ENCODE data around the gene VTN.

- TF ChIP-seq, protein P1, sequence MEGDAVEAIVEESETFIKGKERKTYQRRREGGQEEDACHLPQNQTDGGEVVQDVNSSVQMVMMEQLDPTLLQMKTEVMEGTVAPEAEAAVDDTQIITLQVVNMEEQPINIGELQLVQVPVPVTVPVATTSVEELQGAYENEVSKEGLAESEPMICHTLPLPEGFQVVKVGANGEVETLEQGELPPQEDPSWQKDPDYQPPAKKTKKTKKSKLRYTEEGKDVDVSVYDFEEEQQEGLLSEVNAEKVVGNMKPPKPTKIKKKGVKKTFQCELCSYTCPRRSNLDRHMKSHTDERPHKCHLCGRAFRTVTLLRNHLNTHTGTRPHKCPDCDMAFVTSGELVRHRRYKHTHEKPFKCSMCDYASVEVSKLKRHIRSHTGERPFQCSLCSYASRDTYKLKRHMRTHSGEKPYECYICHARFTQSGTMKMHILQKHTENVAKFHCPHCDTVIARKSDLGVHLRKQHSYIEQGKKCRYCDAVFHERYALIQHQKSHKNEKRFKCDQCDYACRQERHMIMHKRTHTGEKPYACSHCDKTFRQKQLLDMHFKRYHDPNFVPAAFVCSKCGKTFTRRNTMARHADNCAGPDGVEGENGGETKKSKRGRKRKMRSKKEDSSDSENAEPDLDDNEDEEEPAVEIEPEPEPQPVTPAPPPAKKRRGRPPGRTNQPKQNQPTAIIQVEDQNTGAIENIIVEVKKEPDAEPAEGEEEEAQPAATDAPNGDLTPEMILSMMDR (IDR thresholded peaks at IDR 0.05) = no peak
- TF ChIP-seq SMC3 (IDR thresholded peaks at IDR 0.05) (no peak), POLR2A (IDR thresholded peaks at IDR 0.05; ENCODE audit: low read length) (no peak), BHLHE40 (IDR thresholded peaks at IDR 0.05; ENCODE audit: low read depth, low read length) (no peak), CEBPB (IDR thresholded peaks at IDR 0.05) (no peak), PBX3 (IDR thresholded peaks at IDR 0.05) (no peak), RCOR1 (IDR thresholded peaks at IDR 0.05; ENCODE audit: low read depth, low read length) (no peak), KDM1A (IDR thresholded peaks at IDR 0.05; ENCODE audit: low read depth) (no peak), REST (IDR thresholded peaks at IDR 0.05) (no peak), ZNF302 (CRISPR knock-in tag; IDR thresholded peaks at IDR 0.05) (no peak)
- TF ChIP-seq, protein P2, sequence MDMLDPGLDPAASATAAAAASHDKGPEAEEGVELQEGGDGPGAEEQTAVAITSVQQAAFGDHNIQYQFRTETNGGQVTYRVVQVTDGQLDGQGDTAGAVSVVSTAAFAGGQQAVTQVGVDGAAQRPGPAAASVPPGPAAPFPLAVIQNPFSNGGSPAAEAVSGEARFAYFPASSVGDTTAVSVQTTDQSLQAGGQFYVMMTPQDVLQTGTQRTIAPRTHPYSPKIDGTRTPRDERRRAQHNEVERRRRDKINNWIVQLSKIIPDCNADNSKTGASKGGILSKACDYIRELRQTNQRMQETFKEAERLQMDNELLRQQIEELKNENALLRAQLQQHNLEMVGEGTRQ (IDR thresholded peaks at IDR 0.05) = no peak
- TF ChIP-seq, protein P3, sequence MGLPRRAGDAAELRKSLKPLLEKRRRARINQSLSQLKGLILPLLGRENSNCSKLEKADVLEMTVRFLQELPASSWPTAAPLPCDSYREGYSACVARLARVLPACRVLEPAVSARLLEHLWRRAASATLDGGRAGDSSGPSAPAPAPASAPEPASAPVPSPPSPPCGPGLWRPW (IDR thresholded peaks at IDR 0.05) = no peak
Measured at GRCh38 chr17:28413804-28414203, 43.7 kb upstream of the VTN start.

All from A549 (cell line).